Measurements from ENCODE around the gene LHFPL2. TPM values are rescaled to one million over a fixed set of nuclear protein-coding genes. Genes with fewer than 3 reads are reported as not detected.

LHFPL2 gene
- total RNA-seq, 2 experiments from 2014 or later, result 0.27 to 0.31 TPM

GRCh38 chr5:78578015-78578414, 70.6 kb downstream of the LHFPL2 start:
- ChIA-PET CTCF (no interaction called here), POLR2A (no interaction called here)

DNA sequence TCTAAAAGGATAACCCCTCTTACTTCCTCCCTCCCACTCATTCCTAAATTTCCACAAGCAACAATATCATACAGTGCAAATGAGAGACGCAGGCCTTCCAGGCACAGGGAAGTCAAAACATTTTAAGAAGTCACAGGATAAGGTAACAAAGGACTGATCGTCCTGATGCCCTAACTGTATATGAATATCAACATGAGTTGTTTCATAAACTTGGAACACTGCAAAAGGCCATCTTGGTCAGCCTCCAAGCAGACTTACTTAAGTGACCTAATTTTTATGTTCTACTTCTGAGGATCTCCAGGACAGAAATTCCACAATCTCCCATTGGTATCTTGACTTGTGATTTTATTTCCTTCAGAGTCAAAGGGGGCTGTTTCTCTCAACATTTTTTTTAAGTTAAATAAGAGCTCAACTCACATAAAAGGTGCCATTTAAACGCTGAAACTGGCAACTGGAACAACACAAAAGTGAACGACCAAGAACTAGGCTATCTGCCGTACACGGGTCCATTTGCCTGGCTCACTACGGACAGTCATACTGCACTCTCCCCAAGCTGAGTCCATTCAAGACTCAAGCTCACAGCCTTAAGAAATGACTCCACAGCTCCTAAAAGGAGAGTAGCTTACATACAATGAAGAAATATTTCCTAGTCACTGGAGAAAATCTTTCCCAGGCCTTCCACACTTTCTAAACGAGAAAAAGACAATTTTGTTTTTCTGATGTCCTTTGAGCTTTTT, 71.3 kb downstream of the LHFPL2 start:
- CTCF ChIA-PET, result no interaction called here

GRCh38 chr5:78576376-78576775, 72.2 kb downstream of the LHFPL2 start:
- ChIA-PET CTCF (no interaction called here), POLR2A (no interaction called here)

More for the DNA sequence above, 71.3 kb downstream of the LHFPL2 start:
- POLR2A ChIA-PET, result no interaction called here

DNA sequence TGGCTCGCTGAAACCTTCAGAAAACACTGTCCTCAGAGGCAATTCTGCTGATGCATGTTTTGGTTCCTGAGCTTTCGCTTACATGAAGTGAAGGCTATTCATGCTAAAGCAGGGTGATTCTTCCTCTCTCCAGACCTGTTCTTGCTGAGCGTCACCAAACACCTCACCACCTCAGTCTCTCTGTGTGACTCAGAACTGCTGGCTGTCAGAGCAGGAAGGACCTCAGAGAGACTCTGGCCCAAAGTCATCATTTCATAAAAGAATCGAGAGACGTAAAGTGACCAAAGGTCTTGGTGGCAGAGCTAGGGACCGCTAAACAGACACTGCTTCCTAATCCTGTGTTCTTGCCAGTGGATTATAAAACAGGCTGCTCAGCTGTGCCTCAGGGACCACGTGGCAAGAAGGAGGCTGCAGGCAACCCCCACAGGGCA, 73.8 kb downstream of the LHFPL2 start:
- ChIA-PET POLR2A (no interaction called here), CTCF (no interaction called here)

DNA sequence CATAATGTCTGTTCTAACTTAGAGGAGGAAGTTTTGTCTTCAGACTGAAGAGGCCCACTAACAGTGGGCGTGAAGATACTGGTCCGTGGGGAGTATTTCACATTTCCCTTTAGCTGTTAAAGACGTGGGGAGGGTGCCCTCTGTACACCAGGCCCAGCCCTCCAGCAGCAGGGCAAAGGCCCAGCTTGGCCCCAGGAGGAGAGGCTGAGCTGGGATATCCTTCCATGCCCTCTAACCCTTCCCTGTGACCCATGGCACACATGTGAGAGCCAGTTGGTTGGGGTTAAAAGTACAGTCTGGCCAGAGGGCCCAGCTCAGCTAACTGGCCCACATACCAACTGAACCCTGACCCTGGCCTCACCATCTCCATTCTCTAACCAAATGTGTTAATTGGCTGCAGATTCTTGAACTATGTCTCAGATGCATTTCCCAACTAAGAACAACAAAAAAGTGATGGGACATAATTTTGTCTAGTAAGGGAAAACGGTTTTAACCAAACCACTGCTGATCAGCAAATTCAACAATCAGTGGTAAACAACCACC, 74.4 kb downstream of the LHFPL2 start:
- ChIA-PET CTCF (no interaction called here), POLR2A (no interaction called here)

DNA sequence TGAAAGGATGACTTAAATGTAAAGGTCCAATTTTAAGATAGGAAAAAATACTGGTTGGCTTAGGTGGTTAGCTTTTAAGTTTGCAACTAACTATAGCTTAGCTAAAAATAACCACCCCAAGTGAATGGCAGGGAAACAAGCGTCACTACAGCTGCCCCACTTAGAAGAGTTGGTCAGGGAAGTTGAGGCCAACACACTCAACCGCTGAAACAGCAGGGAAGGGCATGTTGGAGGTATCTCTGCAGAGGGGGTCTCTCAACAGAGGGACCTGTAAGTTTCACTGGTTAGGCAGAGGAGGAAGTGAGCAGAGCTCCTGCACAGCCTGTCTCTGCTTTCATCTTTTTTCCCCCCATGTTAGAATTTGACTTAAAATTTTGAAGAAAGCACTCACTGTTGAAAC, 75.3 kb downstream of the LHFPL2 start:
- POLR2A ChIA-PET, result no interaction called here
- CTCF ChIA-PET, result interaction anchor here (0.5 kb wide), 1 partner anchor 135 kb away, joined by 3 read pairs; no protein-coding TSS in a partner anchor

DNA sequence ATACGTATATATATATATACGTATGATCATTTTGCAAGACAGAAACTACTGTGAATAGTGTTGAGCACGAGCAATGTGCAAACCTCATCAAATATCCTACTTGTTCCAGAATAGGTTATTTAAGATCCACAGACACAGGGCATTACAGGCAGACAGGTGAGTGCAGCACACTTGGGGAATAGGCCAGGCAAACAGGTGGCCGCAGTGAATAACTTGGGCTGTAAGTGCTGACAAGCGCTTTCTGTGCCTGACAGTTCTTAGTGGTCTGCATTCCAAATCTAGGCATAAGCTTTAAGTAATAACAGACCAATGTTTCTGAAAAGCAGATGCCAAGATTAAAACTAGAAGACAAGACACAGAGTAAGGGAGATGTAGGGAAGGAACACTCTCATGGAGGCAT, 77.9 kb downstream of the LHFPL2 start:
- CTCF ChIA-PET, result no interaction called here
- POLR2A ChIA-PET, result no interaction called here

DNA sequence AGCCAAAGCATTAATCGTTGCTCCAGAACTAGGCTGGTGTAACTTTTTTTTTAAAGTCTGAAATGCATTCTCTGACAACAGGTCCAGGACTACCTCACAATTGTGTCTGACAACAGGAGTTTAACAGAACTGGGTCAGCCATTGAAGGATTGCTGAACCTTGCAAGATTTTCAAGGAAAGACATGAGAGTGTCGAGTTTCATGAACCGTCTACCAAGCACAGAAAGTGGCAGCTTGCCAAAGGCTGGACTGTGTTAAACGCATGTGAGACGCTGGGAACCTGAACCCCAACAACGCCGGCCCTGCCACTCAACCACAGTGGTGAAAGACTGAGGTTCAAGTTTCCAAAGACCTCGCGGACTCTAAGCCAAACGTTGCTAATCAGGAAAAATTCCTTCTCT, 79.1 kb downstream of the LHFPL2 start:
- POLR2A ChIA-PET, result no interaction called here
- CTCF ChIA-PET, result no interaction called here

- ChIA-PET POLR2A (no interaction called here), CTCF (no interaction called here)
Measured at GRCh38 chr5:78568676-78569075, 79.9 kb downstream of the LHFPL2 start.

GRCh38 chr5:78568212-78568611, 80.4 kb downstream of the LHFPL2 start:
- POLR2A ChIA-PET, result no interaction called here
- CTCF ChIA-PET, result no interaction called here

DNA sequence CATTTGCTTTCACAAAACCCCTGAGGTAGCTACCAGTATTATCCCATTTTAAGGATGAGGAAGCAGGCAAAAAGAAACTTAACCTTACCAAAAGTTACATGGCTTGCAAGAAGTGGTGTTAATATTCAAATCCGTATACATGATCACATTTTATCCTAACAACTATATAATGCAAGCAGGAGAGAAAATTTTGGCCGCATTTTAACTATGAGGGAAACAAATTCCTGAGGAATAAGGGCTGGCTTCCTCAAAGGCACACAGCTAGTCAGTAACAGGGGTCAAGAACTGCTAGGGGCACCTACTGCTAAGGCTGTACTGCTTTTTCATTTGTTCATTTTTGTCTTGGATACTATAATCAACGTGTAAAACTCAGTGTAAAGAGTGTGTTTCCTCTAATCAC, 81.0 kb downstream of the LHFPL2 start:
- ChIA-PET CTCF (no interaction called here), POLR2A (no interaction called here)

GRCh38 chr5:78566747-78567425, 81.7 kb downstream of the LHFPL2 start:
- ChIA-PET CTCF (no interaction called here), POLR2A (no interaction called here)

GRCh38 chr5:78565395-78565794, 83.2 kb downstream of the LHFPL2 start:
- ChIA-PET CTCF (no interaction called here), POLR2A (no interaction called here)

- CTCF ChIA-PET, result no interaction called here
- POLR2A ChIA-PET, result no interaction called here
Measured at GRCh38 chr5:78563621-78564020, 85.0 kb downstream of the LHFPL2 start.

DNA sequence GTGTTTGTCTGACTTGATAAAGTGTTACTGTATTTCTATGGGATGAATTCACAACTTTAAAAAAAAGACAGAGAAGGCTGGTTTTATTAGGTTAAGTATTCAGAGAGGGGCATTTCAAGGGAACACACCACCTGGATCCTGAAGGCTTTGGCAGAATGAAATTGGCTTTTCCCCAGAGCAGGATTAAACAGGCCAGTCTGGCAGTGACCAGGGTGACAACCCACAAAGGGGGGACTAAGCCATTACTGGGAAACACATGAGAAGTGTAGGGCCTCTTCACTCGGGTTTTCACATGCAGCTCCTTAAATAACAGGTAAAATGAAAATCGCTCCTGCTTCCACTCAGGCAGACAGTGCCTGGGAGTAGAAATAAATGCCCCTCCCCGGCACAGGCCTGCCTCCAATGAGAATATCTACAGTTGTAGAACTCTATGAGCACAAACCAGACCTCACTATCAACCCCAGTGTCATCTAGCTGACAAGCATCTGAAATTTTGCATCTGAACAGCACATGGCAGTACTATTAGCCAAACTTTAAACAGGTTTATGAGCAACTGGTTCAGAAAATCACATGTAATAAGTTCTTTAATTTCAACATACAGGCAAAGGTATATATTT, 85.8 kb downstream of the LHFPL2 start:
- POLR2A ChIA-PET, result no interaction called here
- CTCF ChIA-PET, result no interaction called here

DNA sequence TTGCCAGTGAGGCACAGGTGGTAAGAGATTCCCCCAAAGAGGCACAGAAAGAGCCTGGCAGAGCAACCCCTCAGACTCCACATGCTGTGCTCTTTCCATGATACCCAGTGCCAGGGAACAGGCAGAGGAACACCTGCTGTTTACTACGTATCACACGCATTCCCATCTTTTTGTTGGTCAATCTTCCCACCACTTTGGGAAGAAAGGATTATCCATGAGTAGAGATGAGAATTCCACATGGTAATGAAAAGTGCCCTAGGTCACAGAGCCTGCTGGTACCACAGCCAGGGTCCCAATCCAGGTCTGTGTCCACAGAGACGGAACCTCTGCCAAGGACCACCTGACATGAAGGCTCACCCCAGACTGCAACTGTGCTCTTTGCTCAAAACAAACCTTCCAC, 86.6 kb downstream of the LHFPL2 start:
- CTCF ChIA-PET, result no interaction called here
- POLR2A ChIA-PET, result no interaction called here

DNA sequence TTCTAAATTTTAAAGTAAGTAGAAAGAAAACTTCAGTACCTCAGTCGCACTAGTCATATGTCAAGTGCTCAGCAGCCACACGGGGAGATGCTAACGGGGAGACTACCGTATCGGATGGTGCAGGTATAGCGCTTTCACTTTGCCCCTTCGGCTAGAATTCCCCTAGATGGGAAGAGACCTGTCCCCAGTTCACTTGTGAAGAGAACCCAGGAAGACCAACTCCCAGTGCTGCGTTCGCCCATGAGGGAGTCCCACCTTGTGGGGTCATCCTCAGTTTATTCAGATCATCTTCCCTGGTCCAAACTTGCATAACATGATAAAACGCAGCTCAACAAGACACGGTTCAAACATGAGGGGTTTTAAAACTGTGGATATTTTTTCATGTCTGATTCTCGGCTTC, 87.3 kb downstream of the LHFPL2 start:
- POLR2A ChIA-PET, result no interaction called here
- CTCF ChIA-PET, result no interaction called here

DNA sequence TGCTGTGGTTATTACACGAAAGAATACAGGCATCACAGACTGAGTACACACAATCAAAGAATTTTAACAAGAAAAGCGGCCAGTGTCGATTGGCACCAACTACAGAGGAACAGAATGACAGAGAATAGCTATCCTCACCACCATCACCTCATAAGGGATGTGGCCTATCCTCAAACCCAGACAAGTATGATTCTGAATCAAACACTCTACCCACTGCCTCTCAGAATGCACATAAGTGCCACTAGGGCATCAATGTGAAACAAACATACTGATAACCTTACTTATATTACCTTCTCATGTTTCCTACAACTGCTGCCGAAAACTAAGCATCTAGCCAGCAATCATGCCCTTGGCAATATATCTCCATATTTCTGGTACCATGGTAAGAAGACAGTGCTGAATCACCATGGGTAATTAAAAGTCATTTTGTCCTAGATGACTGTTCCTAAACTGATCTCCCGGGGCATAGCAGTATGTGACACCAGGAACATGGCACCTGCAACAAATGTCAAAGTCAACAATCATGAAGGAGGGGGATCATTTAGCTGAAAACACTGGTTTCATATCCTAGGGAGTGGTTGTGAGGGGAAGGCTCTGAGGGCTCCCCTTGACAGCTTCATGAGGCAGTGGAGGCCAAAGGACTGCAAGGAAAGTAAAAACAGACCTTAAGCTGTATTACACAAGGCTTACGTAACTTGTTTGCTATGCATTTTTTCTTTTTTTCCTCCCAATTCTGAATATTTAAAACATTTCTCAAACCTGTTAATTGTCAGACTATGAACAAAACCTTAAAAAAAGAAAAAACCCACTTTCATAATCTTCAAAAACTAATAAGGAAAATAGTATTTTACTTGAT, 88.3 kb downstream of the LHFPL2 start:
- ChIA-PET CTCF (no interaction called here), POLR2A (no interaction called here)

- POLR2A ChIA-PET, result no interaction called here
- CTCF ChIA-PET, result no interaction called here
Measured at GRCh38 chr5:78557601-78558000, 91.0 kb downstream of the LHFPL2 start.

GRCh38 chr5:78555870-78556269, 92.7 kb downstream of the LHFPL2 start:
- ChIA-PET POLR2A (no interaction called here), CTCF (no interaction called here)

Measured in activated CD8-positive, alpha-beta memory T cell treated with anti-CD3 and anti-CD28 coated beads for 36 hours (primary cell).